ENCODE measurements around the gene MGARP. TPM values are rescaled to one million over a fixed set of nuclear protein-coding genes. Genes with fewer than 3 reads are reported as not detected.

Gene MGARP
- total and polyA plus RNA-seq, 2 experiments from 2014 or later: 2.4 to 4.1 TPM

DNA sequence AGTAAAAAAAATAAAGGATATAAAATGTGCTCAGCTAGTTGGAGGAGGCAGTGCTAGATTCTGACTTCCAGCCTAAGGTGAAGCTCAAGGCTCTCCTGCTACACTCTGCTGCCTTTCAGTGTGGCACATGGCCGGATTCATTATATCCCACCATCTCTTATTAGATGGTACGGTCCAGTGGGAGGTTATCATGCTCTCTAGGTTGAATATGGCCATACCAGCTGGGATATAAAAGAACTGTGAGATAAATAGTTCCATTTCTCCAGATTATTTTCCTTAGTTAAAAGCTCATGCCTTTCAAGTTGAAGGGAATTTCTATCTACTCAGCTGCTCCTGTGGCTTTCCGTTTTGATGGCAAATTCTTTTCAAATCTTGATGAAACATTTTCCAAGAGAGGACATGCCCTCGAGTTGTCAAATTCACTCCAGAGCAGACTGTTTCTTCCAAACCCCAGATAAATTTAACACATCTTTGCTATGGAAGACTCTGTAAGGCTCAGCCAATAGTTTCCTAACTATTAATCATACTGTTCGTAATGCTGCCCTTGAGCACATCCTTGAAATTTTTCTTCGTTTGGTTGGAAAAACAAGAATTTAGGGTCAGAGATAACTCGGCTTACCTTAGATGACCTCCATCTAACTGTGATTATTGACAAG is 2.2 kb upstream of the MGARP start (continued):
- TF ChIP-seq, protein P1, sequence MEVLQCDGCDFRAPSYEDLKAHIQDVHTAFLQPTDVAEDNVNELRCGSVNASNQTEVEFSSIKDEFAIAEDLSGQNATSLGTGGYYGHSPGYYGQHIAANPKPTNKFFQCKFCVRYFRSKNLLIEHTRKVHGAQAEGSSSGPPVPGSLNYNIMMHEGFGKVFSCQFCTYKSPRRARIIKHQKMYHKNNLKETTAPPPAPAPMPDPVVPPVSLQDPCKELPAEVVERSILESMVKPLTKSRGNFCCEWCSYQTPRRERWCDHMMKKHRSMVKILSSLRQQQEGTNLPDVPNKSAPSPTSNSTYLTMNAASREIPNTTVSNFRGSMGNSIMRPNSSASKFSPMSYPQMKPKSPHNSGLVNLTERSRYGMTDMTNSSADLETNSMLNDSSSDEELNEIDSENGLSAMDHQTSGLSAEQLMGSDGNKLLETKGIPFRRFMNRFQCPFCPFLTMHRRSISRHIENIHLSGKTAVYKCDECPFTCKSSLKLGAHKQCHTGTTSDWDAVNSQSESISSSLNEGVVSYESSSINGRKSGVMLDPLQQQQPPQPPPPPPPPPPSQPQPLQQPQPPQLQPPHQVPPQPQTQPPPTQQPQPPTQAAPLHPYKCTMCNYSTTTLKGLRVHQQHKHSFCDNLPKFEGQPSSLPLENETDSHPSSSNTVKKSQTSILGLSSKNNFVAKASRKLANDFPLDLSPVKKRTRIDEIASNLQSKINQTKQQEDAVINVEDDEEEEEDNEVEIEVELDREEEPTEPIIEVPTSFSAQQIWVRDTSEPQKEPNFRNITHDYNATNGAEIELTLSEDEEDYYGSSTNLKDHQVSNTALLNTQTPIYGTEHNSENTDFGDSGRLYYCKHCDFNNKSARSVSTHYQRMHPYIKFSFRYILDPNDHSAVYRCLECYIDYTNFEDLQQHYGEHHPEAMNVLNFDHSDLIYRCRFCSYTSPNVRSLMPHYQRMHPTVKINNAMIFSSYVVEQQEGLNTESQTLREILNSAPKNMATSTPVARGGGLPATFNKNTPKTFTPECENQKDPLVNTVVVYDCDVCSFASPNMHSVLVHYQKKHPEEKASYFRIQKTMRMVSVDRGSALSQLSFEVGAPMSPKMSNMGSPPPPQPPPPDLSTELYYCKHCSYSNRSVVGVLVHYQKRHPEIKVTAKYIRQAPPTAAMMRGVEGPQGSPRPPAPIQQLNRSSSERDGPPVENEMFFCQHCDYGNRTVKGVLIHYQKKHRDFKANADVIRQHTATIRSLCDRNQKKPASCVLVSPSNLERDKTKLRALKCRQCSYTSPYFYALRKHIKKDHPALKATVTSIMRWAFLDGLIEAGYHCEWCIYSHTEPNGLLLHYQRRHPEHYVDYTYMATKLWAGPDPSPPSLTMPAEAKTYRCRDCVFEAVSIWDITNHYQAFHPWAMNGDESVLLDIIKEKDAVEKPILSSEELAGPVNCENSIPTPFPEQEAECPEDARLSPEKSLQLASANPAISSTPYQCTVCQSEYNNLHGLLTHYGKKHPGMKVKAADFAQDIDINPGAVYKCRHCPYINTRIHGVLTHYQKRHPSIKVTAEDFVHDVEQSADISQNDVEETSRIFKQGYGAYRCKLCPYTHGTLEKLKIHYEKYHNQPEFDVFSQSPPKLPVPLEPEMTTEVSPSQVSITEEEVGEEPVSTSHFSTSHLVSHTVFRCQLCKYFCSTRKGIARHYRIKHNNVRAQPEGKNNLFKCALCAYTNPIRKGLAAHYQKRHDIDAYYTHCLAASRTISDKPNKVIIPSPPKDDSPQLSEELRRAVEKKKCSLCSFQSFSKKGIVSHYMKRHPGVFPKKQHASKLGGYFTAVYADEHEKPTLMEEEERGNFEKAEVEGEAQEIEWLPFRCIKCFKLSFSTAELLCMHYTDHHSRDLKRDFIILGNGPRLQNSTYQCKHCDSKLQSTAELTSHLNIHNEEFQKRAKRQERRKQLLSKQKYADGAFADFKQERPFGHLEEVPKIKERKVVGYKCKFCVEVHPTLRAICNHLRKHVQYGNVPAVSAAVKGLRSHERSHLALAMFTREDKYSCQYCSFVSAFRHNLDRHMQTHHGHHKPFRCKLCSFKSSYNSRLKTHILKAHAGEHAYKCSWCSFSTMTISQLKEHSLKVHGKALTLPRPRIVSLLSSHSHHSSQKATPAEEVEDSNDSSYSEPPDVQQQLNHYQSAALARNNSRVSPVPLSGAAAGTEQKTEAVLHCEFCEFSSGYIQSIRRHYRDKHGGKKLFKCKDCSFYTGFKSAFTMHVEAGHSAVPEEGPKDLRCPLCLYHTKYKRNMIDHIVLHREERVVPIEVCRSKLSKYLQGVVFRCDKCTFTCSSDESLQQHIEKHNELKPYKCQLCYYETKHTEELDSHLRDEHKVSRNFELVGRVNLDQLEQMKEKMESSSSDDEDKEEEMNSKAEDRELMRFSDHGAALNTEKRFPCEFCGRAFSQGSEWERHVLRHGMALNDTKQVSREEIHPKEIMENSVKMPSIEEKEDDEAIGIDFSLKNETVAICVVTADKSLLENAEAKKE (CRISPR knock-in tag; IDR thresholded peaks at IDR 0.05): no peak
- no peak for TF ChIP-seq JUNB (IDR thresholded peaks at IDR 0.05; ENCODE audit: unreplicated experiment)
- TF ChIP-seq POLR2AphosphoS5 (IDR thresholded peaks at IDR 0.05; ENCODE audit: low read depth): no peak

- Histone ChIP-seq H3K27ac (ENCODE audit: low read depth) (no peak overlapping the region), H3K79me2 (replicated peaks; ENCODE audit: insufficient read depth) (no peaks in the 10 kb centered on the region), H3K4me1 (ENCODE audit: insufficient read depth) (no peaks in the 10 kb centered on the region; the same call in 1 of the 2 replicates), H3K9me2 (ENCODE audit: insufficient read depth) (no peaks in the 10 kb centered on the region), H2AFZ (peak overlapping the region; percentile 98), H3K4me2 (peak overlapping the region; percentile 98), H3K4me3 (peak overlapping the region; percentile 73), H3F3A (replicated peaks; ENCODE audit: low read depth) (peaks cover 12% of the 10 kb centered on the region), H3K36me3 (ENCODE audit: insufficient read depth) (no peaks in the 10 kb centered on the region), H3K27me3 (ENCODE audit: insufficient read depth) (peaks cover 65% of the 10 kb centered on the region), H4K20me1 (replicated peaks; ENCODE audit: insufficient read depth) (no peaks in the 10 kb centered on the region)
- peak; percentile 62 for ATAC-seq
- peaks cover 36% of the 10 kb centered on the region for H3K27me3 Mint-ChIP-seq (ENCODE audit: insufficient read depth, low read depth, poor library complexity)
- peaks cover 10% of the 10 kb centered on the region for H3K4me1 Mint-ChIP-seq
- H3K4me3 Mint-ChIP-seq: peak overlapping the region; percentile 74
- no peak overlapping the region for H3K27ac Mint-ChIP-seq
- DNase-seq (ENCODE audit: low spot score): peak; percentile 53
- peaks cover 1% of the 10 kb centered on the region; the same call in 1 of the 3 replicates for H3K9me3 Mint-ChIP-seq
- H3K36me3 Mint-ChIP-seq (ENCODE audit: low read depth): no peaks in the 10 kb centered on the region
- TF ChIP-seq, protein P2, sequence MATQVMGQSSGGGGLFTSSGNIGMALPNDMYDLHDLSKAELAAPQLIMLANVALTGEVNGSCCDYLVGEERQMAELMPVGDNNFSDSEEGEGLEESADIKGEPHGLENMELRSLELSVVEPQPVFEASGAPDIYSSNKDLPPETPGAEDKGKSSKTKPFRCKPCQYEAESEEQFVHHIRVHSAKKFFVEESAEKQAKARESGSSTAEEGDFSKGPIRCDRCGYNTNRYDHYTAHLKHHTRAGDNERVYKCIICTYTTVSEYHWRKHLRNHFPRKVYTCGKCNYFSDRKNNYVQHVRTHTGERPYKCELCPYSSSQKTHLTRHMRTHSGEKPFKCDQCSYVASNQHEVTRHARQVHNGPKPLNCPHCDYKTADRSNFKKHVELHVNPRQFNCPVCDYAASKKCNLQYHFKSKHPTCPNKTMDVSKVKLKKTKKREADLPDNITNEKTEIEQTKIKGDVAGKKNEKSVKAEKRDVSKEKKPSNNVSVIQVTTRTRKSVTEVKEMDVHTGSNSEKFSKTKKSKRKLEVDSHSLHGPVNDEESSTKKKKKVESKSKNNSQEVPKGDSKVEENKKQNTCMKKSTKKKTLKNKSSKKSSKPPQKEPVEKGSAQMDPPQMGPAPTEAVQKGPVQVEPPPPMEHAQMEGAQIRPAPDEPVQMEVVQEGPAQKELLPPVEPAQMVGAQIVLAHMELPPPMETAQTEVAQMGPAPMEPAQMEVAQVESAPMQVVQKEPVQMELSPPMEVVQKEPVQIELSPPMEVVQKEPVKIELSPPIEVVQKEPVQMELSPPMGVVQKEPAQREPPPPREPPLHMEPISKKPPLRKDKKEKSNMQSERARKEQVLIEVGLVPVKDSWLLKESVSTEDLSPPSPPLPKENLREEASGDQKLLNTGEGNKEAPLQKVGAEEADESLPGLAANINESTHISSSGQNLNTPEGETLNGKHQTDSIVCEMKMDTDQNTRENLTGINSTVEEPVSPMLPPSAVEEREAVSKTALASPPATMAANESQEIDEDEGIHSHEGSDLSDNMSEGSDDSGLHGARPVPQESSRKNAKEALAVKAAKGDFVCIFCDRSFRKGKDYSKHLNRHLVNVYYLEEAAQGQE (IDR thresholded peaks at IDR 0.05; ENCODE audit: unreplicated experiment): no peak
Measured at GRCh38 chr4:139278912-139279759, 889 bp downstream of the MGARP start.
